HCT116 (cell line): ENCODE data around the gene ACER1. TPM values are rescaled to one million over a fixed set of nuclear protein-coding genes. Genes with fewer than 3 reads are reported as not detected.

Experiments
- ATAC-seq: fragments of 200-7000 bp; cut with Tn5 transposase; 2 replicates; pipeline ENCODE4 v1.9.1; 2020; ENCODE audit warnings: mild to moderate bottlenecking, moderate library complexity
- BruUV-seq: library from RNA; stranded (reverse); fragments of 400-500 nt; replicated peaks from 2 replicates; lab custom pipeline; 2021; lab: Mats Ljungman, UMichigan
- CTCF ChIA-PET: fragments of 300-600 bp; sonication (Branson Sonifier 250); formaldehyde crosslinking; loops from one replicate; lab custom pipeline; 2021; ENCODE audit warnings: antibody characterized with exemption; lab: Charles Lee
- POLR2A ChIA-PET: fragments of 300-600, 350-600 bp; sonication (Branson Sonifier 250); formaldehyde crosslinking; loops from one replicate; lab custom pipeline; 2021; ENCODE audit warnings: antibody characterized with exemption; lab: Charles Lee
- RAD21 ChIA-PET, 2 experiments: fragments of 300-600 bp; sonication (Branson Sonifier 250); formaldehyde crosslinking; loops; one replicate each; lab custom pipeline; 2023; ENCODE audit warnings: low total read pairs in 2 of 2; ENCODE audit not compliant: uncharacterized antibody in 2 of 2, unreplicated experiment in 2 of 2, low non-redundant PET in 1 of 2; lab: Charles Lee
- DNase-seq: peaks from one replicate; pipeline ENCODE4 v3.0.0-alpha.2; 2010; ENCODE audit warnings: low read depth, low spot score
- H2AFZ ChIP-seq: fragments of 200-600 bp; shearing (Covaris generic), sonication (generic); 2 replicates; pipeline ENCODE4 v1.6.1; 2017; ENCODE audit warnings: low read depth, mixed run types, mixed read lengths, antibody characterized with exemption, low read length; ENCODE audit not compliant: poor library complexity, severe bottlenecking
- H3K27ac ChIP-seq: 2 replicates; pipeline ENCODE4 v1.5.1; 2012; ENCODE audit warnings: low read depth, low read length
- H3K27me3 ChIP-seq: fragments of 200-600 bp; sonication (generic); 2 replicates; pipeline ENCODE4 v1.6.1; 2016; ENCODE audit warnings: mixed run types, low read length, mixed read lengths; ENCODE audit not compliant: insufficient read depth
- H3K36me3 ChIP-seq, 2 experiments: fragments of 200-500 bp in 1 of 2; fragments of 200-600 bp in 1 of 2; sonication (Bioruptor generic) in 1 of 2; sonication (generic) in 1 of 2; 2 replicates each; pipeline versions ENCODE4 v1.5.1 to v1.6.1; 2014 to 2016; ENCODE audit warnings: low read length in 2 of 2, inconsistent platforms in 1 of 2, mixed read lengths in 1 of 2, mixed run types in 1 of 2; ENCODE audit not compliant: insufficient read depth in 2 of 2, control insufficient read depth in 1 of 2
- H3K4me1 ChIP-seq, 2 experiments: fragments of 200-600 bp in 1 of 2; sonication (generic) in 1 of 2; 2 replicates each; pipeline versions ENCODE4 v1.5.1 to v1.6.1; 2012 to 2017; ENCODE audit warnings: low read length in 2 of 2, inconsistent platforms in 1 of 2, mild to moderate bottlenecking in 1 of 2, mixed read lengths in 1 of 2, mixed run types in 1 of 2, moderate library complexity in 1 of 2; ENCODE audit not compliant: insufficient read depth in 2 of 2, control insufficient read depth in 1 of 2
- H3K4me2 ChIP-seq: fragments of 200-600 bp; sonication (generic); 2 replicates; pipeline ENCODE4 v1.6.1; 2017; ENCODE audit warnings: mixed run types, low read length, mixed read lengths
- H3K4me3 ChIP-seq, 2 experiments: fragments of 200-600 bp in 1 of 2; sonication (generic) in 1 of 2; replicated peaks in 1 of 2; 2 replicates each; pipeline ENCODE4 v1.5.1; 2011 to 2016; ENCODE audit warnings: low read length in 2 of 2, control low read depth in 1 of 2, low read depth in 1 of 2, mild to moderate bottlenecking in 1 of 2, mixed read lengths in 1 of 2, mixed run types in 1 of 2
- H3K79me2 ChIP-seq: fragments of 200-600 bp; sonication (generic); 2 replicates; pipeline ENCODE4 v1.6.1; 2017; ENCODE audit warnings: mild to moderate bottlenecking, mixed run types, low read length, moderate library complexity, mixed read lengths; ENCODE audit not compliant: insufficient read depth
- H3K9ac ChIP-seq: fragments of 200-600 bp; sonication (generic); 2 replicates; pipeline ENCODE4 v1.6.1; 2016; ENCODE audit warnings: low read length, mixed read lengths
- H3K9me2 ChIP-seq: fragments of 200-600 bp; sonication (generic), shearing (Covaris generic); 2 replicates; pipeline ENCODE4 v1.6.1; 2017; ENCODE audit warnings: mixed run types, mild to moderate bottlenecking, moderate library complexity; ENCODE audit not compliant: insufficient read depth
- H3K9me3 ChIP-seq, 2 experiments: fragments of 200-500 bp in 1 of 2; fragments of 200-600 bp in 1 of 2; sonication (Bioruptor generic) in 1 of 2; sonication (generic) in 1 of 2; 2 replicates each; pipeline ENCODE4 v1.6.1; 2014 to 2017; ENCODE audit warnings: low read length in 2 of 2, mixed read lengths in 2 of 2, inconsistent platforms in 1 of 2, low read depth in 1 of 2, mild to moderate bottlenecking in 1 of 2, mixed run types in 1 of 2, moderate library complexity in 1 of 2; ENCODE audit not compliant: control insufficient read depth in 1 of 2, insufficient read depth in 1 of 2
- H4K20me1 ChIP-seq: fragments of 200-600 bp; sonication (generic), shearing (Covaris generic); 2 replicates; pipeline ENCODE4 v1.6.1; 2017; ENCODE audit warnings: mixed run types, mild to moderate bottlenecking, moderate library complexity; ENCODE audit not compliant: insufficient read depth
- EGR1 ChIP-seq: IDR thresholded peaks from 2 replicates; pipeline ENCODE4 v1.6.1; 2012; ENCODE audit warnings: low read depth
- ELF1 ChIP-seq: IDR thresholded peaks from 2 replicates; pipeline ENCODE4 v1.6.1; 2012; ENCODE audit warnings: low read depth, borderline replicate concordance
- RAD21 ChIP-seq: IDR thresholded peaks from 2 replicates; pipeline ENCODE4 v1.6.1; 2012; ENCODE audit warnings: low read depth, mild to moderate bottlenecking
- SIN3A ChIP-seq: IDR thresholded peaks from 2 replicates; pipeline ENCODE4 v1.6.1; 2012; ENCODE audit warnings: low read depth
- SP1 ChIP-seq: IDR thresholded peaks from 2 replicates; pipeline ENCODE4 v1.6.1; 2012; ENCODE audit warnings: low read depth
- ZNF274 ChIP-seq: fragments of 200-500 bp; sonication (Bioruptor generic); IDR thresholded peaks from 2 replicates; pipeline ENCODE4 v1.6.1; 2014; ENCODE audit warnings: mild to moderate bottlenecking, low read depth, low read length, inconsistent platforms
- intact Hi-C: fragments of 100-400 bp; cut with micrococcal nuclease; formaldehyde crosslinking; loops from 2 replicates; pipeline ENCODE4 v1.10.0; 2022
- total RNA-seq: library from RNA; stranded (reverse); gene quantifications from one replicate; pipeline ENCODE4 v1.2.1, GENCODE V29; 2021; ENCODE audit not compliant: unreplicated experiment
- TF ChIP-seq, protein P1 (sequence below): IDR thresholded peaks from 2 replicates; pipeline ENCODE4 v1.6.1; 2012
- TF ChIP-seq, protein P2 (sequence below), 3 experiments: fragments of 200-600 bp in 1 of 3; sonication (generic) in 1 of 3; IDR thresholded peaks in 2 of 3; conservative IDR thresholded peaks in 1 of 3; 2 replicates each; pipeline ENCODE4 v1.5.1; 2012 to 2017; ENCODE audit warnings: low read depth in 2 of 3, low read length in 2 of 3, antibody characterized with exemption in 1 of 3, borderline replicate concordance in 1 of 3, control low read depth in 1 of 3, mild to moderate bottlenecking in 1 of 3, mixed read lengths in 1 of 3, mixed run types in 1 of 3, moderate library complexity in 1 of 3; ENCODE audit not compliant: insufficient read depth in 1 of 3

Gene ACER1
- total RNA-seq, 1 experiment from 2014 or later: not detected

DNA sequence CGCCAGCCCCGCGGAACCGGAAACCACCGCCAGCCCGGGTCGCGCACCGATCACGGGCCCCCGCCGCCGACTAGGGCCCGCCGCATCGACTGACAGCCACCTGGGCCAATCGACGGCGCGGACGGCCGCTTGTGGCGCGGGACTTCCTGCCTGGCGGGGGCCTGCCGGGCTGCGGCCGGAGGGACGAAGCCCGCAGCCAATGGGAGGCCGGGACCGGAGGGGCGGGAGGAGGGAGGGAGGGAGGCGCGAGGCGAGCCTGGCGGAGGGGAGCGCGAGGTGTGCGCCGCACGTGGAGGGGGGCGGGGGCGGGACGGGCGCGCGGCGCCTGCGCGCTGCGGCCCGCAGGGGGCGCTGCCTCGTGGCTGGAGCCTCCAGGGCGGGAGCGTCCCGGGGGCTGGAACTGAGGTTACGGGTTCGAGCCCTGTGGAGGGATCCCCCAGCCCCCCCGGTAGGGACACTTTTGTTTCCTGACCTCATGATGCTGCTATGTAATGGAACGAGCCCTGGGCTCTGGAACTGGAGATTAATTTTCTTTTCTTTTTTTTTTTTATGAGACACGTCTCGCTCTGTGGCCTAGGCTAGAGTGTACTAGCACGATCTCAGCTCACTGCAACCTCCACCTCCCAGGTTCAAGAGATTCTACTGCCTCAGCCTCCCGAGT lies 53.4 kb downstream of the ACER1 start, which contains the start of gene MLLT1 (continued):
- TF ChIP-seq SP1: peak; percentile 94
- TF ChIP-seq, all 23 proteins: peak for 8

DNA sequence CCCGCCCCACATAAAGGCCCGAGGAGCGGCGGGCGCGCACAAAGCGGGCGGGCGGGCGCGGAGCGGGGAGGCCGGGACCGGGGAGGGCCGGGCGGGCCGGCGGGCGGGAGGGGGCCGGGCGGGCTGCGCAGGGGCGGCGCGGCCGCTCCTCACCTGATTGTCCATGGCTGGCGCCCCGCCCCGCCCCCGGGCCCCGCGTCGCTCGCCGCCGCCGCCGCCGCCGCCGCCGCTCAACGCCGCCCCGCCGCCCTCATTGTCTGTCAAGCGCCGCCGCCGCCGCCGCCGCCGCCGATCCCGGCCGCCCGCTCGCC lies 53.8 kb downstream of the ACER1 start:
- H4K20me1 ChIP-seq: no peaks in the 10 kb centered on the region
- peaks cover 8 to 13% of the 10 kb centered on the region in 2 experiments for H3K4me1 ChIP-seq
- no peak for DNase-seq
- no peak overlapping the region for H2AFZ ChIP-seq
- H3K4me3 ChIP-seq: peak overlapping the region; percentile 90 to 92
- POLR2A ChIA-PET: no interaction called here
- RAD21 ChIA-PET: no interaction called here
- no TSS peak for BruUV-seq
- no peaks in the 10 kb centered on the region for H3K9me3 ChIP-seq
- ATAC-seq: peak; percentile 68
- TF ChIP-seq, protein P1, sequence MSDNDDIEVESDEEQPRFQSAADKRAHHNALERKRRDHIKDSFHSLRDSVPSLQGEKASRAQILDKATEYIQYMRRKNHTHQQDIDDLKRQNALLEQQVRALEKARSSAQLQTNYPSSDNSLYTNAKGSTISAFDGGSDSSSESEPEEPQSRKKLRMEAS: no peak
- TF ChIP-seq ZNF274 (no peak), ELF1 (no peak), SIN3A (no peak), EGR1 (no peak), RAD21 (no peak)
- TF ChIP-seq, protein P2, sequence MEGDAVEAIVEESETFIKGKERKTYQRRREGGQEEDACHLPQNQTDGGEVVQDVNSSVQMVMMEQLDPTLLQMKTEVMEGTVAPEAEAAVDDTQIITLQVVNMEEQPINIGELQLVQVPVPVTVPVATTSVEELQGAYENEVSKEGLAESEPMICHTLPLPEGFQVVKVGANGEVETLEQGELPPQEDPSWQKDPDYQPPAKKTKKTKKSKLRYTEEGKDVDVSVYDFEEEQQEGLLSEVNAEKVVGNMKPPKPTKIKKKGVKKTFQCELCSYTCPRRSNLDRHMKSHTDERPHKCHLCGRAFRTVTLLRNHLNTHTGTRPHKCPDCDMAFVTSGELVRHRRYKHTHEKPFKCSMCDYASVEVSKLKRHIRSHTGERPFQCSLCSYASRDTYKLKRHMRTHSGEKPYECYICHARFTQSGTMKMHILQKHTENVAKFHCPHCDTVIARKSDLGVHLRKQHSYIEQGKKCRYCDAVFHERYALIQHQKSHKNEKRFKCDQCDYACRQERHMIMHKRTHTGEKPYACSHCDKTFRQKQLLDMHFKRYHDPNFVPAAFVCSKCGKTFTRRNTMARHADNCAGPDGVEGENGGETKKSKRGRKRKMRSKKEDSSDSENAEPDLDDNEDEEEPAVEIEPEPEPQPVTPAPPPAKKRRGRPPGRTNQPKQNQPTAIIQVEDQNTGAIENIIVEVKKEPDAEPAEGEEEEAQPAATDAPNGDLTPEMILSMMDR (IDR thresholded peaks at IDR 0.05 in 2 of 3, conservative IDR thresholded peaks at IDR 0.05 in 1 of 3; ENCODE audit: borderline replicate concordance in 1 of 3, insufficient read depth in 1 of 3, low read depth in 2 of 3, low read length in 2 of 3): no peak
- peaks cover 7 to 8% of the 10 kb centered on the region in 2 experiments; a peak in 2 of 4 replicates for H3K36me3 ChIP-seq
- H3K27ac ChIP-seq: peak overlapping the region; percentile 77
- peak overlapping the region; percentile 88 for H3K9ac ChIP-seq
- no peaks in the 10 kb centered on the region for H3K27me3 ChIP-seq
- CTCF ChIA-PET: no interaction called here
- peaks cover 49% of the 10 kb centered on the region for H3K79me2 ChIP-seq
- no peaks in the 10 kb centered on the region for H3K9me2 ChIP-seq
- intact Hi-C loops: no loop called here
- peak overlapping the region; percentile 97 for H3K4me2 ChIP-seq
